Neural crest cell (in vitro differentiated cells): Measurements from ENCODE around the gene RHOJ. TPM values are rescaled to one million over a fixed set of nuclear protein-coding genes. Genes with fewer than 3 reads are reported as not detected.
"Not testable (repeated sequence)": the region's sequence is repeated elsewhere in the genome, so short reads cannot be mapped to it uniquely, and the experiment has no call there.

Source experiments
- DNase-seq: peaks from one replicate; pipeline ENCODE4 v3.0.0; 2021; ENCODE audit warnings: low read depth, mixed read lengths, low spot score
- H3K27ac Mint-ChIP-seq: one replicate; pipeline ENCODE4 v1.8.0; 2021; ENCODE audit warnings: mild to moderate bottlenecking, mixed read lengths; ENCODE audit not compliant: unreplicated experiment
- H3K27me3 Mint-ChIP-seq: 2 replicates; pipeline ENCODE4 v1.8.0; 2021; ENCODE audit warnings: low read depth, mild to moderate bottlenecking, mixed read lengths
- H3K36me3 Mint-ChIP-seq: 2 replicates; pipeline ENCODE4 v1.8.0; 2021; ENCODE audit warnings: low read depth, mild to moderate bottlenecking, mixed read lengths
- H3K4me1 Mint-ChIP-seq: 2 replicates; pipeline ENCODE4 v1.8.0; 2021; ENCODE audit warnings: mixed read lengths
- H3K4me3 Mint-ChIP-seq: one replicate; pipeline ENCODE4 v1.8.0; 2021; ENCODE audit warnings: mild to moderate bottlenecking, mixed read lengths
- H3K9me3 Mint-ChIP-seq: 2 replicates; pipeline ENCODE4 v1.8.0; 2021; ENCODE audit warnings: mixed read lengths
- CTCF ChIP-seq: fragments of 200-600 bp; sonication (generic); conservative IDR thresholded peaks from 2 replicates; pipeline ENCODE4 v1.5.0; 2021; ENCODE audit warnings: antibody characterized with exemption, mild to moderate bottlenecking
- long read RNA-seq: library from polyadenylated mRNA; unstranded; transcript quantifications from one replicate; pipeline ENCODE4 v2.0.0, GENCODE V29; 2020
- total RNA-seq: library from RNA; stranded (reverse); gene quantifications from 2 replicates; pipeline ENCODE4 v1.2.1, GENCODE V29; 2021

RHOJ gene
- 28.0 and 34.6 TPM in 2 replicates for total RNA-seq
- long read RNA-seq, transcript RHOJ-201 (5 exons, 3,302 nt), result major isoform, 11 of 20 reads
- long read RNA-seq, partial matches to known transcripts, result 2 of 20 reads
- long read RNA-seq, other reads (novel, unspliced or antisense), result 7 of 20 reads

- no peak for TF ChIP-seq CTCF
- no peaks in the 10 kb centered on the region for H3K27me3 Mint-ChIP-seq
- H3K4me3 Mint-ChIP-seq, result no peak within 1 kb of the TSS
- no peak within 1 kb of the TSS for H3K27ac Mint-ChIP-seq
- peaks cover 7% of the 10 kb centered on the region for H3K4me1 Mint-ChIP-seq
- peak; percentile 41 for DNase-seq
- no peaks in the 10 kb centered on the region for H3K36me3 Mint-ChIP-seq
- no peaks in the 10 kb centered on the region for H3K9me3 Mint-ChIP-seq
These were observed at the start of gene RHOJ for GRCh38 chr14:63204407-63205043. Gene RHOJ (plus strand): TSS chr14:63204443. CDS start chr14:63204870, 427 bp downstream.

GRCh38 chr14:63155511-63156185 is 48.6 kb upstream of the RHOJ start:
- Mint-ChIP-seq H3K36me3 (no peaks in the 10 kb centered on the region), H3K9me3 (no peaks in the 10 kb centered on the region), H3K27ac (no peak overlapping the region), H3K4me3 (no peak overlapping the region), H3K27me3 (no peaks in the 10 kb centered on the region), H3K4me1 (no peaks in the 10 kb centered on the region)
- DNase-seq, result no peak
- no peak for TF ChIP-seq CTCF

GRCh38 chr14:63157195-63157594 is 47.0 kb upstream of the RHOJ start:
- no peak for TF ChIP-seq CTCF
- H3K27ac Mint-ChIP-seq, result no peak overlapping the region
- no peaks in the 10 kb centered on the region for H3K27me3 Mint-ChIP-seq
- no peaks in the 10 kb centered on the region for H3K9me3 Mint-ChIP-seq
- no peak overlapping the region for H3K4me3 Mint-ChIP-seq
- no peaks in the 10 kb centered on the region for H3K36me3 Mint-ChIP-seq
- no peaks in the 10 kb centered on the region for H3K4me1 Mint-ChIP-seq
- DNase-seq, result no peak

- Mint-ChIP-seq H3K36me3 (peaks cover 3% of the 10 kb centered on the region), H3K27ac (no peak overlapping the region), H3K4me1 (no peaks in the 10 kb centered on the region), H3K9me3 (peaks cover 5% of the 10 kb centered on the region), H3K27me3 (no peaks in the 10 kb centered on the region), H3K4me3 (no peak overlapping the region)
- no peak for DNase-seq
- no peak for TF ChIP-seq CTCF
These were observed 40.9 kb upstream of the RHOJ start for GRCh38 chr14:63163306-63163705.

GRCh38 chr14:63164108-63164683 is 40.0 kb upstream of the RHOJ start:
- DNase-seq, result no peak
- Mint-ChIP-seq H3K4me3 (no peak overlapping the region), H3K36me3 (peaks cover 3% of the 10 kb centered on the region), H3K4me1 (no peaks in the 10 kb centered on the region), H3K27me3 (no peaks in the 10 kb centered on the region), H3K9me3 (peaks cover 5% of the 10 kb centered on the region), H3K27ac (no peak overlapping the region)
- no peak for TF ChIP-seq CTCF

- H3K36me3 Mint-ChIP-seq, DNase-seq, H3K9me3 Mint-ChIP-seq, H3K27ac Mint-ChIP-seq, H3K4me1 Mint-ChIP-seq, H3K4me3 Mint-ChIP-seq, H3K27me3 Mint-ChIP-seq: not testable (repeated sequence)
These were observed 39.0 kb upstream of the RHOJ start for GRCh38 chr14:63165267-63165666.
